Right lobe of liver (tissue), 4 donors: Measurements from ENCODE around the gene HMGXB4.

Experiments used
- POLR2A ChIP-seq: fragments of 450-650 bp; IDR thresholded peaks from one replicate; pipeline ENCODE4 v1.6.1; 2017; ENCODE audit warnings: antibody characterized with exemption, mild to moderate bottlenecking
- TF ChIP-seq, protein P1 (sequence below), 4 donors: fragments of 200-600 bp in 3 of 4; fragments of 450-650 bp in 1 of 4; IDR thresholded peaks; one replicate each; pipeline versions ENCODE4 v1.5.1 to v1.8.0; 2016 to 2022; ENCODE audit warnings: antibody characterized with exemption in 4 of 4, mild to moderate bottlenecking in 2 of 4
- donor health status: DM: no; HTN: no; CAD: no.
- donor health status: DM: no; HTN: no; CAD: no.
- donor health status: DM: no; HTN: yes; CAD: no.

DNA sequence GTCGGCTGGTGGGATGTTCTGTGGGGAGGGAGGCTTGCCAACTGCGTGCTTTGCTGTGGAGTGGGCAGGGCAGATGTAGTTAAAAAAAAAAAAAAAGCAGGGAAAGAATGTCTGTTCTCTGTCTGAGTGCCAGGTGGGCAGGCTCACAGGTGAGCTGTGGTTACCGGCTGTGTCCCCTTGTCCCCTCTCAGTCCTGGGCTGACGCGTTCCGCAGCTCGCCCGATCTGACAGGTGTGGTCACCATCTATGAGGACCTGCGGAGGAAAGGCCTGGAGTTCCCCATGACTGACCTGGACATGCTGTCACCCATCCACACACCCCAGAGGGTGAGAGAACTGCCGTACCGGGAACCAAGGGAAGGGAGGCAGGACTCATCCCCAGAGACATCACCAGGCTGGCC is 66.0 kb downstream of the HMGXB4 start:
- TF ChIP-seq, protein P1, sequence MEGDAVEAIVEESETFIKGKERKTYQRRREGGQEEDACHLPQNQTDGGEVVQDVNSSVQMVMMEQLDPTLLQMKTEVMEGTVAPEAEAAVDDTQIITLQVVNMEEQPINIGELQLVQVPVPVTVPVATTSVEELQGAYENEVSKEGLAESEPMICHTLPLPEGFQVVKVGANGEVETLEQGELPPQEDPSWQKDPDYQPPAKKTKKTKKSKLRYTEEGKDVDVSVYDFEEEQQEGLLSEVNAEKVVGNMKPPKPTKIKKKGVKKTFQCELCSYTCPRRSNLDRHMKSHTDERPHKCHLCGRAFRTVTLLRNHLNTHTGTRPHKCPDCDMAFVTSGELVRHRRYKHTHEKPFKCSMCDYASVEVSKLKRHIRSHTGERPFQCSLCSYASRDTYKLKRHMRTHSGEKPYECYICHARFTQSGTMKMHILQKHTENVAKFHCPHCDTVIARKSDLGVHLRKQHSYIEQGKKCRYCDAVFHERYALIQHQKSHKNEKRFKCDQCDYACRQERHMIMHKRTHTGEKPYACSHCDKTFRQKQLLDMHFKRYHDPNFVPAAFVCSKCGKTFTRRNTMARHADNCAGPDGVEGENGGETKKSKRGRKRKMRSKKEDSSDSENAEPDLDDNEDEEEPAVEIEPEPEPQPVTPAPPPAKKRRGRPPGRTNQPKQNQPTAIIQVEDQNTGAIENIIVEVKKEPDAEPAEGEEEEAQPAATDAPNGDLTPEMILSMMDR (IDR thresholded peaks at IDR 0.05), result no peak
- TF ChIP-seq POLR2A, result no peak
